SK-N-MC (cell line): Measurements from ENCODE around the gene EVX2.

Source experiments
- DNase-seq: peaks from one replicate; pipeline ENCODE4 v3.0.0-alpha.2; 2011; ENCODE audit warnings: low read depth, low spot score
- H3K27ac ChIP-seq: fragments of 200-600 bp; sonication (generic); 2 replicates; pipeline ENCODE4 v1.5.1; 2016; ENCODE audit warnings: mixed run types
- H3K36me3 ChIP-seq: fragments of 200-600 bp; sonication (generic); 2 replicates; pipeline ENCODE4 v1.6.1; 2017; ENCODE audit warnings: antibody characterized with exemption, low read length, mixed read lengths; ENCODE audit not compliant: insufficient read depth
- H3K4me3 ChIP-seq: fragments of 200-600 bp; sonication (generic); 2 replicates; pipeline ENCODE4 v1.5.1; 2016
- H3K9ac ChIP-seq: fragments of 200-600 bp; sonication (generic); 2 replicates; pipeline ENCODE4 v1.8.0; 2017; ENCODE audit warnings: mixed run types, mixed read lengths; ENCODE audit not compliant: insufficient read length
- H3K9me3 ChIP-seq: fragments of 200-600 bp; sonication (generic); 2 replicates; pipeline ENCODE4 v1.6.1; 2017; ENCODE audit warnings: low read depth, mild to moderate bottlenecking, antibody characterized with exemption, low read length, moderate library complexity, mixed read lengths
- EZH2 ChIP-seq: fragments of 200-600 bp; sonication (generic); IDR thresholded peaks from one replicate; pipeline ENCODE4 v1.6.1; 2017; ENCODE audit warnings: antibody characterized with exemption
- FOXP2 ChIP-seq: optimal IDR thresholded peaks from 2 replicates; pipeline ENCODE3; 2011; ENCODE audit warnings: mild to moderate bottlenecking, moderate library complexity; ENCODE audit not compliant: insufficient read depth; ENCODE audit errors: extremely low read length, control extremely low read depth
- POLR2AphosphoS5 ChIP-seq: IDR thresholded peaks from 2 replicates; pipeline ENCODE4 v1.6.1; 2012; ENCODE audit warnings: mild to moderate bottlenecking, low read depth, low read length, borderline replicate concordance

Gene EVX2

GRCh38 chr2:176117823-176118371, 34.1 kb upstream of the EVX2 start:
- Histone ChIP-seq H3K36me3 (peaks cover 61% of the 10 kb centered on the region), H3K9me3 (no peaks in the 10 kb centered on the region), H3K27ac (peak overlapping the region; percentile 10; the same call in 1 of the 2 replicates), H3K4me3 (no peak overlapping the region), H3K9ac (no peak overlapping the region)
- no peak for DNase-seq
- no peak for TF ChIP-seq FOXP2
- TF ChIP-seq POLR2AphosphoS5: no peak
- TF ChIP-seq EZH2: no peak

DNA sequence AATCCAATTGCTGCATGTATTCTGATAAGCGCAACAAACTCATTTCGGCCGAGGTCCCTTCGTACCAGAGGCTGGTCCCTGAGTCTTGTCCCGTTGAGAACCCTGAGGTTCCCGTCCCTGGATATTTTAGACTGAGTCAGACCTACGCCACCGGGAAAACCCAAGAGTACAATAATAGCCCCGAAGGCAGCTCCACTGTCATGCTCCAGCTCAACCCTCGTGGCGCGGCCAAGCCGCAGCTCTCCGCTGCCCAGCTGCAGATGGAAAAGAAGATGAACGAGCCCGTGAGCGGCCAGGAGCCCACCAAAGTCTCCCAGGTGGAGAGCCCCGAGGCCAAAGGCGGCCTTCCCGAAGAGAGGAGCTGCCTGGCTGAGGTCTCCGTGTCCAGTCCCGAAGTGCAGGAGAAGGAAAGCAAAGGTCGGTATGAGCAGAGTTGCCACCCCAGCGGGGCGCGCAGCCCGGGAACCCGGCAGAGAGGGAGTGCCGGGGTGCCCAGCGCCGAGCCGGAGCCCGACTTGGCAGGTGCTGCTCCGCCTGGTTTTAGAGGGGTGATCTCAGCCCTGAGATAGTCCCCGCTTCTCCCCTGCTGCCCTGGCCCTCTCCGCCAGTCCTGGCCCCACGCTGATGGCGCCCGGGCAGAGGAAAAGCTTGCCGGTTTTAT, 33.5 kb upstream of the EVX2 start:
- H3K9me3 ChIP-seq: no peaks in the 10 kb centered on the region
- H3K36me3 ChIP-seq: peaks cover 67% of the 10 kb centered on the region
- no peak overlapping the region for H3K27ac ChIP-seq
- DNase-seq: no peak
- H3K4me3 ChIP-seq: no peak overlapping the region
- TF ChIP-seq POLR2AphosphoS5 (no peak), FOXP2 (no peak), EZH2 (no peak)
- no peak overlapping the region for H3K9ac ChIP-seq

GRCh38 chr2:176115883-176116813, 32.4 kb upstream of the EVX2 start, which contains the start of gene HOXD10:
HOXD10 (plus strand) TSS chr2:176116778; CDS start chr2:176116834, 56 bp downstream.
- H3K9ac ChIP-seq: no peak within 1 kb of the TSS
- peaks cover 78% of the 10 kb centered on the region for H3K36me3 ChIP-seq
- H3K27ac ChIP-seq: 0 out of 2 replicates have a peak within 1 kb of the TSS, but pooled peaks have one; percentile 21
- H3K9me3 ChIP-seq: no peaks in the 10 kb centered on the region
- TF ChIP-seq EZH2 (no peak), POLR2AphosphoS5 (no peak), FOXP2 (no peak)
- no peak within 1 kb of the TSS for H3K4me3 ChIP-seq
- no peak for DNase-seq

GRCh38 chr2:176114930-176115625, 31.3 kb upstream of the EVX2 start:
- no peak for DNase-seq
- H3K9me3 ChIP-seq: no peaks in the 10 kb centered on the region
- TF ChIP-seq EZH2 (no peak), POLR2AphosphoS5 (no peak), FOXP2 (no peak)
- H3K27ac ChIP-seq: 0 out of 2 replicates have a peak overlapping the region, but pooled peaks have one; percentile 21
- H3K4me3 ChIP-seq: no peak overlapping the region
- H3K9ac ChIP-seq: no peak overlapping the region
- peaks cover 89% of the 10 kb centered on the region for H3K36me3 ChIP-seq

DNA sequence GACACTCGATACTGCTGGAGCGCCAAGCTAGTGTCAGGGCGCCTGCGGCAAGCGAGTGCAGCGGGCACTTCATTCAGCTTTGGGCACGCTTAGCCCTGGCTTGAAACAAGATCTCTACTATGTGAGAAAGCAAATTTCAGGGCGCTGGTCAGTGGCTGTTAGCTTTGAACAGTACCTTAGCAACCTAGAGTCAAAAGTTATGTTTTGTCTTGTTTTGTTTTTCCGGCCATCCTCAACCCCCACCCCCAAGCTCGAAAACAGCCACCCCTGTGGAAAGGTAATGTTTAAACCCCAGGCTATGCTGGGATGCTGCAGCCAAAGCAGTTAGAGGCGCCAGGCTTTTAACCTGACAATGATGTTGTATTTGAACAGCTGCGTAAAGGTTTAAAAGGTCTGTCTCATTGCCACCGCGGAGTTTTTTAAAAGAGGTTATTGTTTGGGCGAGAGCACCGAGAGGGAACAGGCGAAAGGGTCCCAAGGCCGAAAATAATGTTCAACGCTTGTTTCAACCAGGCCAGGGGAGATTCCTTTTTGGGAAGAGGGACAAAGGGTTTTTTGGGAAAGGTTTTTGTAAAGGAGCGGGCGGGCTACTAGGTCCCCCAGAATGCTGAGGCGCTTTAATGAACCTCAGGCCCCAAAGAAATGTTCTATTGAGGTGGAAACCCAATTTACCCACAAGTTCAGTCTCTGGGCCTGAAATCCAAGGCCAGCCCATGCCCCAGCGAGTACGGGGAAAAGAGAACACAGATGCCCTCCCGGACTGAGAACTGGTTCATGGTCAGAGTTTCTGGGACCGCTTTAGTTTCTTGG, 30.6 kb upstream of the EVX2 start:
- TF ChIP-seq EZH2 (no peak), POLR2AphosphoS5 (no peak), FOXP2 (no peak)
- no peak for DNase-seq
- Histone ChIP-seq H3K36me3 (peaks cover 91% of the 10 kb centered on the region), H3K9me3 (no peaks in the 10 kb centered on the region), H3K4me3 (no peak overlapping the region), H3K27ac (no peak overlapping the region), H3K9ac (no peak overlapping the region)

GRCh38 chr2:176112375-176113302, 28.9 kb upstream of the EVX2 start:
- no peak overlapping the region for H3K4me3 ChIP-seq
- peaks cover 82% of the 10 kb centered on the region for H3K36me3 ChIP-seq
- no peak overlapping the region for H3K9ac ChIP-seq
- TF ChIP-seq POLR2AphosphoS5: no peak
- TF ChIP-seq EZH2: no peak
- TF ChIP-seq FOXP2: no peak
- DNase-seq: no peak
- H3K9me3 ChIP-seq: no peaks in the 10 kb centered on the region
- H3K27ac ChIP-seq: no peak overlapping the region

GRCh38 chr2:176111846-176112374, 28.1 kb upstream of the EVX2 start:
- H3K4me3 ChIP-seq: no peak overlapping the region
- no peak overlapping the region for H3K27ac ChIP-seq
- DNase-seq: no peak
- H3K9ac ChIP-seq: no peak overlapping the region
- H3K9me3 ChIP-seq: no peaks in the 10 kb centered on the region
- H3K36me3 ChIP-seq: peaks cover 75% of the 10 kb centered on the region
- TF ChIP-seq EZH2: no peak
- TF ChIP-seq POLR2AphosphoS5: no peak
- TF ChIP-seq FOXP2: no peak
